Measurements from ENCODE around the gene CDK8.
"Not testable (repeated sequence)": the region's sequence is repeated elsewhere in the genome, so short reads cannot be mapped to it uniquely, and the experiment has no call there.

The CDK8 gene

DNA sequence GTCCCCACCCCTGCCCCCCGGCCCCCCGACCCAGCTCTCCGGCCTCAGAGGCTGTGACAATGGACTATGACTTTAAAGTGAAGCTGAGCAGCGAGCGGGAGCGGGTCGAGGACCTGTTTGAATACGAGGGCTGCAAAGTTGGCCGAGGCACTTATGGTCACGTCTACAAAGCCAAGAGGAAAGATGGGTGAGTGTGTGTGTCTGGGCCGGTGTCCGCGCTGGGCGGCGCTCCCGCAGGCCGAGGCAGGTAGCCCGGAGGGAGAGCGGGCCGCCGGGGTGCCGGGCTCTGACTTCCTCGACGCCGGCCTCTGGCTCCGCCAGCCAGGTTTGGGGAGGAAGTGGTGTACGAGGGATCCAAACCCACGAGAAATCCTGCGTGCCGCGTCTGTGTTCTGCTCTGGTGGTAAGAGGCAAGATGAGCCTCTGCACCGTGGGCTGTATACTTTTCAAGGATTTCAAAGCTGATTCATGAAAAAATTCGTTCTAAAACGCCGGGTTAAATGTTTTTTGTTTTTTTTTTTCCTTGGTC, 718 bp downstream of the CDK8 start:
- no peak for DNase-seq

DNA sequence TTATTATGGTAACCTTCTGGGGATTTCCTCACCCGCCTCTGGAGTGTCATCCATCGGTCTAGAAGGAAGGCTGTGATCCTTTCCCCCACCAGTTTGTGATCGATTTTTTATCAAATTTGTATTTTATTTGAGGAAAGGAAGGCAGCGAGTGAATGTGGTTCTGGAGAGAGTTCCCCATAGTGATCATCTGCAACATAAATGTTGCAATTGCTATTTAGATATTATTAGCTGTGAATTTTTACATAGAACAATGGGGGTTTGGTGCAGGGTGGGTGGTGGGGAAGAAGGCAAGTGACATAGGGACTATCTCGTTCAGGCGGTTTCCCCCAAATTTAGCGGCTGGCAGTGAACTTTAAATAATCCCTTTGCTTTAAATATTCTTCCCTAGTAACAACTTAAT, 1.2 kb downstream of the CDK8 start:
- DNase-seq, result no peak

DNA sequence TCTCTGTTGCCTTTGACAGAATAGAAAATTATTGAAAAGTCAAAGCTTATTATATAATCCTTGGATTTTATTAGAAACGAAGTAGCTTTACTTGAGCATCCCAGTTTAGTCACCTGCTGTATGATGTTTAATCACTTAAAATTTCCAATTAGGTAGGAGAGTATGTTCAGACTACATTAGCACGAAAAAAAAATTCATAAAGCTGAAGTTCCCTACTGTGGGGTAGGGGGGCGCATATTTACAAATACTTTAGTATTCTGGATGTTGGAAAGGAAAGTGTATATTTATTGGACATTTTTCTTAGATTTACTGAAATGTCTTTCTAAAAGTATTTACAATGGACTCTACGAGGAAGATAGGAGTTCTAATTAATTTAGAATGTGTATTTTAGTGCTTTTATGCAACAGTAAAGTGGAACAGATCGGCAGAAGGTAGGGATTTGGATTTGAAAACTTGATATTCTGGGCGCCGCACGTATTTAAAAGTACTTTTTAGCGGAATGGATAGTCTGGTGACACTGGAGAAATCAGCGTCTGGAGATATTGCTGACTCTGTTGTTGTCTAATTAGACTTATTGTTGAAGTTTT, 1.9 kb downstream of the CDK8 start:
- no peak for DNase-seq

DNA sequence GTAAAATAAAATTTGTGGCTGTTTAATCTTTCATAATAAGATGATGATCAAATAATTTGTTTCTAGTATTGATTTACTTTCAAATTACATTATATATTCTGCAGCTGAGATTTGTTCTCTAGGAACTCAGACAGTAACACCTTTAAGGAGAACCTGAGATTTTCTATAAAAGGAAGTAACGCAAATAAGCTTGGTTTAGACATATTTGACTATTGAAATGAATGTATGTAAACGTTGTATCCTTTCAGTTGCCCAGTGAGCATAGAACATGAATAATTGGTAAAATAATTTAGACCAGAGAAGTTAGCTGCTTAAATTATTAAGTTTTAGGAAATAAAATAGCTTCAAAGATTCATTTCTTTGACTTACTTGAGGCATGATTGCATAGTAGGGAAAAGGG, 3.1 kb downstream of the CDK8 start:
- no peak for DNase-seq

DNA sequence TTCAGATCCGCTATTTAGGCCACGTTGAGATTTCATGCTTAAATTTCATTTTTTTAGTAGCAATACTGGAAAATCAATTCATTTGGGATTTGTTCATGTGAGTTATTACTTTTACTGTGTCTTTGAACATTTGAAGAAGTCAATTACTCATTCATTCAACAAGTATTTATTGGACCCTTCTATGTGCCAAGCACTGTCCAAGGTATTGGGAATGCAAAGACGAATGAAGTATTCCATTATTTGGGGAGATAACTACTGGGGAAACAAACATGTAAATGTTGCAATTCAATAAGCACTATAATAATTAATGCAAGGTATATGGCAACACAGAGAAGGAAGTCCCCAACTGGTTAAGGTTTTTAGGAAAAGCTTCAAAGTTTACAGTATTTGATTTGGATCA, 5.7 kb downstream of the CDK8 start:
- no peak for DNase-seq

DNA sequence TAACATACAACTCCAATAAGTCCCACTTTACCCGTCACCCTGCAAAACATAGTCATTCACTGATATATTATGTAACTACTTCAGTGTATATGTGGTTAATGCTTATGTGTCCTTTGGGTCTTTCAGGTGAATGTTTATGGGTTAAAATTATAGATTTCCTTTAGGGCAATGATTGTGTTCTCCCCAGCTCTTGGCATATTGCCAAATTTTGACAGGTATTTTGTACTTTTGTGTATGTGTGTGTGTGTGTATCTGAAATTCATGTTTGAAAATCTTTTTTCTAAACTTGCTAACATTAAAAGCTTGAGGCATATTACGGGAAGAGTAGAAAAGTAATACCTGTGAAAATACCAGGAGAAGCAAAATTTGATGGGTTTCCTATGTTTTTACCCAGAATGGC, 8.2 kb downstream of the CDK8 start:
- no peak for DNase-seq

DNA sequence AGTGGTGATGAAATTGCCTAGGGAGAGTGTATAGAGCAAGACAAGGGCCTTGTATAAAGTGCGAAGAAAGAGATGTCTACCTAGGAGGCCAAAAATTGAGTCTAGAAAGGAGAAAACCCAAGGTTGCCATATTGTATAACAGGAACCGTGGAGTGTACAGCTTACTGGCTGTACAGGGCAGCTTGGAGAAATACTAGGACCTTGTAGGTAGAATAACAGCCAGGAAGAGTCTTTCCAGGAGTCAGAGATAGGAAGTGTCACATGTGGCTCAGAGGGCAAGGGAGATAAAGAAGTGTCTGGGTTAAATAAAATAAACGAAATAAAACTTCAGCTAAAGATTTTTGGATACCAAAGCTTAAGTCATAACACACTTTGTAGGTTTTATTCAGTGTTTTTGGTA, 12.4 kb downstream of the CDK8 start:
- no peak for DNase-seq

DNA sequence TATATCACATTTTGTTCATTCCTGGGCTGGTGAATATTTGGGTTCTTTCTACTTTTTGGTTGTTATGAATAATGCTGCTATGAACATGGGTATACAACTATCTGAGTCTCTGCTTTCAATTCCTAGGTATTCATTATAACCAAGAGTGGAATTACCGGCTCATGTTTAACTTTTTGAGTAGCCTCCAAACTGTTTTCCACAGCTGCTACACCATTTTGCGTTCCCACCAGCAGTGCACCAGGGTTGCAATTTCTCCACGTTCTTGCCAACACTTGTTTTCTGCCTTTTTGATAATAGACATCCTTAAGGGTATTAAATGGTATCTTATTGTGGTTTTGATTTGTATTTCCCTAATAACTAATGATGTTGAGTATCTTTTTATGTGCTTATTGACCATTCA, 16.8 kb downstream of the CDK8 start:
- DNase-seq, result no peak

DNA sequence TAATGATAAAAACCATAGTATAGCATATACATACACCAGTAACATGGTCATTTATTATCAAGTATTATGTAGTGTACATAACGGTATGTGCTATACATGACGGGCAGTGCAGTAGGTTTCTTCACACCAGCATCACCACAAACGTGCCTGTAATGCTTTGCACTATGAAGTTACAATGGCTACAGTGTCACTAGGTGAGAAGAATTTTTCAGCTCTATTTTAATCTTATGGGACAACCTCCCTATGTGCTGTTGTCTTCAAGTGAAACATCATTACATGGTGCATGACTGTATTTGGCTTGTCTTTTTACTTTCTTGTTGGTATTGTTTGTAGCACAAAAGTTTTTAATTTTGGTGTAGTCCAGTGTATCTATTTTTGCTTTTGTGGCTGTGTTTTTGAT, 18.7 kb downstream of the CDK8 start:
- DNase-seq, result no peak

DNA sequence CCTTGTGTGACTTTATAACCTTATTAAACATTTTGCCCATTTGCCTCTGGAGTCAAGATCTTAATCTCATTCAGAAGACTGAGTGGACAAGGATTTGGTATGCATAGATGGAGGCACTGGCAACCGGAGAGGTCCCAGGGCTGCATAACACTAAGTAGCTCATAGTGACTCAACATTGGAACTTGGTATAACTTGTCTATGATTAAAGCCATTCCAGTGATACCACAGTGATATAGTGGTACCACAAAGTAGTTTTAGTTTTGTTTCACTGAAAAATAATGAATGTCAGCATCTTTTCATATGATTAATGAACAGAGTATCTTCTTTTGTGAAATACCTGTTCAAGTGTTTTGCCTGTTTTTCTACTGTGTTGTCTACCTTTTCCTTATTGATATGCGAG, 26.4 kb downstream of the CDK8 start:
- DNase-seq, result no peak

DNA sequence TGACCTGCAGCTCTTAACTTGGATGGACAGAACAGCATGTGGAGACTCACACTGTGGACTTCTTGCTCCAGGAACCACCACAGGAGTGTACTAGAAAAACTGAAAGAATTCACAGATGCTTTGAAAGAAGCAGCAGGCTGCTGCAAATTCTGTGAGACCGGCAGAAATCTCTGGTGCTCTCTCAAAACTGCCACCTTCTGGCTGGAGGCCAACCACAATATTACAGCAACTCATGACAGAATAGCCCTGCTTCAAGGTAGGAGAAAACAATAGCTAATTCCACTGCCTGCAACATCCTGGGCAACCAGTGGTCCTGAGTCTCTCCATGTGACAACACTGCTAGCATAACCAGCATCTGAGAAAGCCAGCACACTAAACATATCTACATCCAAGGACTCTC, 26.9 kb downstream of the CDK8 start:
- DNase-seq, result no peak

DNA sequence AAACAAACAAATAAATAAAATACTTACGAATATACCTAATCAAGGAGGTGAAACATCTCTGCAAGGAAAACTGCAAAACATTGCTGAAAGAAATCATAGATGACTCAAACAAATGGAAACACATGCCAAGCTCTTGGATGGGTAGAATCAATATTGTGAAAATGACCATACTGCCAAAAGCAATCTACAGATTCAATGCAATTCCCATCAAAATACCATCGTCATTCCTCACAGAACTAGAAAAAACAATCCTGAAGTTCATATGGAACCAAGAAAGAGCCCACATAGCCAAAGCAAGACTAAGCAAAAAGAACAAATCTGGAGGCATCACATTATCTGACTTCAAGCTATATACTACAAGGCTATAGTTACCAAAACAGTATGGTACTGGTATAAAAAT, 32.0 kb downstream of the CDK8 start:
- DNase-seq, result not testable (repeated sequence)

DNA sequence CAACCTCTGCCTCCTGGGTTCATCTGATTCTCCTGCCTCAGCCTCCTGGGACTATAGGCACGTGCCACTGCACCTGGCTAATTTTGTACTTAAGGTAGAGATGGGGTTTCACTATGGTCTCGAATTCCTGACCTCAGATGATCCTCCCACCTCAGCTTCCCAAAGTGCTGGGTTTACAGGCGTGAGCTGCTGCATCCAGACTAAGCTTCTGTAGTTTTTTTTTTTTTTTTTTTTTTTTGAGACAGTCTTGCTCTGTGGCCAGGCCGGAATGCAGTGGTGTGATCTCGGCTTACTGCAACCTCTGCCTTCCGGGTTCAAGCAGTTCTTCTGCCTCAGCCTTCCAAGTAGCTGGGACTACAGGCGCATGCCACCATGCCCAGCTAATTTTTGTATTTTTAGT, 34.9 kb downstream of the CDK8 start:
- not testable (repeated sequence) for DNase-seq

DNA sequence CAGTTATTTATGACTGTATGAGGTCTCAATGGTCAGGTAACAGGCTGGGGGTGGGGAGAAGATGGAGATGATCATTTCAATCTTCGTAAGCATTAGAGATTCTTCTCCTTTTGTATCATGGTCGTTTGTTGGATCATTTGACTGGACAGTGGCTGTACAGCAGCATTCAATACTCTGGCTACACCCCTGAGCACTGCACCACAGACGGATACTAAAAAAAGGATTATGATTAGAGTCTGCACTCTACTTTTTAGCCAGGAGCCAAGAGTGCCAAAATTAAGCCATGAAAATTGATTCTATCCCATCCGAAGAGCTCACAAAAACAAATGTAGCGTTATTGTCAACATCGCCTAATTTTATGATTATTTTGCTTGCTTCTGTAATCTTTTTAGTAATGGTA, 41.9 kb downstream of the CDK8 start:
- DNase-seq, result no peak

DNA sequence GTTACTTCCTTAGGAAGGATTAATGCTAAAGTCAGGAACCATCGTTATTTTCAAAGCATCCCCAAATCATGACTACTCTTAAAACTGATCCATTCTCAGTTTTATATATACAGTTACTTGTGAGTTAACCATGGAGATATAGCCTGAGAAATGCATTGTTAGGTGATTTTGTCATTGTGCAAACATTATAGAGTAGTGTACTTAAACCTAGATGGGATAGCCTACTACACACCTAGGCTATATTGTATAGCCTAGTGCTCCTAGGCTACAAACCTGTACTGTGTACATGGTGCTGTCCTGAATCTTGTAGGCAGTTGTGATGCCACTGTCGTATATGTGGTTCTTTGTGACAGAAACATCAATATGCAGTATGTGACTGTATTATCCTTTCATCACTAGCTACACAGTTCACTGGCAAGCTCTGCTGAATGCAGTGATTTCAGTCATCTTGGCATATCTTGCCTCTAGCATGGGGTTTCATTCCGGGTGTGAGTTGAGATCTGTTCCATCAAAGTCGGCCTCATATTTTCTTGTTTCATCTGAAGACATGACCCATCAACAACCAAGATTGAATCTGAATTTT, 45.3 kb downstream of the CDK8 start:
- DNase-seq, result no peak

DNA sequence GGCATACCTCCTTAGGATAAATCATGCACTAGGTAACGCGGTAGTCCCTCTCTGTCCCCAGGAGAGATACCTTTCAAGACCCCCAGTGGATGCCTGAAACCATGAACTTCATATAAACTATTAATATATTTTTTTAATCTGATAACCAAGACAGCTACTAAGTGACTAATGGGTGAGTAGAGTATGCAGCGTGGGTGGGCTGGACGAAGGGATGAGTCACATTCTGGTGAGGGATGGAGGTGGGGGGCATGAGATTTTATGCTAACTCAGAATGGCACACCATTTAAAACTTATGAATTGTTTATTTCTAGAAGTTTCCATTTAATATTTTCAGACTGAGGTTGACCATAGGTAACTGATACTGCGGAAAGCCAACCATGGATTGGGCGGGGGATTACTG, 46.2 kb downstream of the CDK8 start:
- no peak for DNase-seq

DNA sequence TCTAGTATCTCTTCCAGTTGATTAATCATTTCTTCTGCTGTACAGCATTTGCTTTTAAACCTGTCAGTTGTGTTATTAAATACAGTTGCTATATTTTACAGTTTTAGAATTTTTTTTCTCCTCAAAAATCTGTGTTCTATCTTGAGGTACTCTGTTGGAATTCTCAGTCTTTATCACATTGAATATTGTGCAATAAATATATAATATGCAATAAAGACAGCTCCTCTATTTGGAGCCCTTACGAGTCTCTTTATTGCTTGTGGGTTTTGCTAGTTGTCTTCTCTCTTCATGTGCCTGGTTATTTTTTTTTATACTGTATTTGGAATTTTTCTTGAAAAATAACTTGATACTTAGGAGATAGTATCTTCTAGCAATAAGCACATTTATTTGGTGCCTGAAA, 51.7 kb downstream of the CDK8 start:
- DNase-seq, result no peak

DNA sequence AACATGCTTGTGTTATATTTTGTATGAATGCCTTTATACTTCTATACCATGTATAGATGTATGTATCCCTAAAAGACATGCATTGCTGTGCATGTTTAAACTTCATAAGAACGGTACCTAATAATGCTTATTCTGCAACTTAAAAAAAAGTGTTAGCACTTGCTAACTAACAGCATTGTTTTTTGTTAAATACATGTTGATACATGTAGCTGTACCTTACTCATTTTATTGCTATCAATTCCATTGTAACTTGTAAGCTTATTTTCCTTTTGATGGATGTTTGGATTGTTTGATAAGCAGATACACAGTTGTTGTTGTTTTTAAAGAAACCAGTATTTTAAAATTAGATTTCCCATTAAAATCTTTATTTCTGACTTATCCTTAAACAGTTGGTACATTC, 53.8 kb downstream of the CDK8 start:
- no peak for DNase-seq

DNA sequence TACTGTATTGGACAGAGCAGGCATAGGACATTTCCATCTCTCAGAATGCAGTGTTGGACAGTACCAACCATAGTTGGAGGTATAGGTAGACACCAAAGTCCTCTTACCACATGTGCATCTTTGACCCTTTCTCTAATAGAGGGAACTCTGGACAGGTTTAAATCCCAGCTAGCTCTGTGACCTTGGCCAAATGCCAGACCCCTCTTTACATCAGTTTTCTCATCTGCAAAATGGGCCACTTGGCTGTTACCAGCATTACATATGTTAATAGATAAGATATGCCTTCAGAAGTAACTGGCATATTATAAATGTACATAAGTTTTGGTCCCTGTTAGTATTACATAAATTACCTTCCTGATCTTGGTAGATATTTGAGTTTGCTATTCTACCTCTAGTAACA, 54.3 kb downstream of the CDK8 start:
- no peak for DNase-seq

DNA sequence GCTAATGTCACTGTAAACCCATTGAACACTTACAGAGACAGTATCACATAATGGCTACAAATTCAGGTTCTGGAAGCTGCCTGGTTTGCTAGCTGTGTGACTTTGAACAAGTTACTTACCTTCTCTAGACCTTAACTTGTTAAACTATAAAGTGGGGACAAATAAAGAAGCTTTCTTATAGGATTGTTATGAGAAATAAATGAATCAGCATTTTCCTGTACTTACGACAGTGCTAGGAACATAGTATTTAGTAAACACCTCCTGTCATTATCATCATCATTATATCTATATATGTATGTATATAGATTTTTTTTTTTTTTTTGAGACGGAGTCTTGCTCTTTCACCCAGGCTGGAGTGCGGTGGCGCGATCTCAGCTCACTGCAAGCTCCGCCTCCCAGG, 54.9 kb downstream of the CDK8 start:
- DNase-seq, result no peak

DNA sequence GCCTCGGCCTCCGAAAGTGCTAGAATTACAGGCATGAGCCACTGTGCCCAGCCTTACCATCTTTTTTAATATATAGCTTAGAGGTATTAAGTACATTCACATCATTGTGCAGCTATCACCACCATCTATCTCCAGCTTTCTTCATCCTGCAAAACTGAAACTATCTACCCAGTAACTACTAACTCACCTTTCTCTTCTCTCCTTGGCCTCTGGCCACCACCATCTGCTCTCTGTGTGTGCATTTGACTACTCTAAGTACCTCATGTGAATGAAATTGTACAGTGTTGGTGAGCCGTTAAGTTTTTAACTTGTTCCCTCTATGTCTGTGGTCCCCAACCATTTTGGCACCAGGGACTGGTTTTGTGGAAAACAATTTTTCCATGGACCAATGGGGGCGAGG, 56.1 kb downstream of the CDK8 start:
- no peak for DNase-seq

DNA sequence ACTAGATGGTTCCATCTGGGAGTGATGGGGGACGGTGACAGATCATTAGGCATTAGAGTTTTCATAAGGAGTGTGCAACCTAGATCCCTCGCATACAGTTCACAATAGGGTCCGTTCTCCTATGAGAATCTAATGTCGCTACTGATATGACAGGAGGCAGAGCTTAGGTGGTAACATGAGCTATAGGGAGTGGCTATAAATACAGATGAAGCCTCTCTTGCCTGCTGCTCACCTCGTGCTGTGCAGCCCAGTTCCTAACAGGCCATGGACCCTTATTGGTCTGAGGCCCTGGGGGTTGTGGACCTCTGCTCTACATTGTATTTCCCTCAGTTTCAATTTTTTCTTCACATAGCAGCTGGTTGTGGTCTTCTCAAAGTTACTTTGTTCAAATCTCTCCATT, 56.5 kb downstream of the CDK8 start:
- DNase-seq, result no peak

DNA sequence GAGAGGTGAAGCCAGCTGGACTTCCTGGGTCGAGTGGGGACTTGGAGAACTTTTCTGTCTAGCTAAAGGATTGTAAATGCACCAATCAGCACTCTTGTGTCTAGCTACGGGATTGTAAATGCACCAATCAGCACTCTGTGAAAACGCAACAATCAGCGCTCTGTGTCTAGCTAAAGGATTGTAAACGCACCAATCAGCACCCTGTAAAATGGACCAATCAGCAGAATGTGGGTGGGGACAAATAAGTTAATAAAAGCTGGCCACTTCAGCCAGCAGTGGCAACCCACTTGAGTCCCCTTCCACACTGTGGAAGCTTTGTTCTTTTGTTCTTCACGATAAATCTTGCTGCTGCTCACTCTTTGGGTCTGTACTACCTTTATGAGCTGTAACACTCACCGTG, 58.1 kb downstream of the CDK8 start:
- DNase-seq, result not testable (repeated sequence)

DNA sequence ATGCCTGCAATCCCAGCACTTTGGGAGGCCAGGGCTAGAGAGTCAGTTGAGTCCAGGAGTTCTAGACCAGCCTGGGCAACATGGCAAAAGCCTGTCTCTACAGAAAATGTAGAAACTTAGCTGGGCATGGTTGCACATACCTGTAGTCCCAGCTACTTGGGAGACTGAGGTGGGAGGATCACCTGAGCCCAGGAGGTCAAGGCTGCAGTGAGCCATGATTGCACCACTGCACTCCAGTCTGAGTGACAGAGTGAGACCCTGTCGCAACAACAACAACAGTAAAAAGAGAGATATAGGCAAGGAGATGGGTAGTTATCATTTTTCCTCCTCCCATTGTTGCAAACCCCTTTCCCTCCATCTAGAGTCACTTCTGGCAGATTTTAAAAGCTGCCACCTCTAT, 62.2 kb downstream of the CDK8 start:
- DNase-seq, result not testable (repeated sequence)

DNA sequence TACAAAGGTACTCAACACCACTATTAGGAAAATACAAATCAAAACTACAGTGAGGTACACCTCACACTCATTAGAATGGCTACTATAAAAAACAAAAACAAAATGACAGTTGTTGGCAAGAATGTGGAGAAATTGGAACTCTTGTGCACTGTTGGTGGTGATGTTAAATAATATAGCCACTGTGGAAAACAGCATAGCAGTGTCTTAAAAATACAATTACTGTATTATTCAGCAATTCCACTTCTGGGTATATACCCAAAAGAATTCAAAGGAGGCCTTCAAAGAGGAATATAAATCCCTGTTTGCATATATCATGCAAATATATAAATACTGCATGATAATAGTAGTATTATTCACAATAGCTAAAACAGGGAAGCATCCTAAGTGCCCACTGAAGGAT, 66.8 kb downstream of the CDK8 start:
- DNase-seq, result no peak

All from cortex of kidney (tissue), 1 donor.